GM23248 (cell line): ENCODE measurements around the gene KAZN. TPM values are rescaled to one million over a fixed set of nuclear protein-coding genes. Genes with fewer than 3 reads are reported as not detected.

Source experiments
- DNase-seq: peaks from one replicate; pipeline ENCODE4 v3.0.0-alpha.2; 2015
- H2AFZ ChIP-seq: fragments of 200-600 bp; sonication (generic); 2 replicates; pipeline ENCODE4 v1.6.1; 2016; ENCODE audit warnings: antibody characterized with exemption
- H3F3A ChIP-seq: fragments of 200-600 bp; sonication (generic); 2 replicates; pipeline ENCODE4 v1.6.1; 2016; ENCODE audit warnings: mild to moderate bottlenecking, antibody characterized with exemption, mixed run types; ENCODE audit not compliant: insufficient read depth
- H3K27ac ChIP-seq: fragments of 200-600 bp; sonication (generic); 2 replicates; pipeline ENCODE4 v1.5.1; 2016; ENCODE audit warnings: mild to moderate bottlenecking
- H3K27me3 ChIP-seq: fragments of 200-600 bp; sonication (generic); replicated peaks from 2 replicates; pipeline ENCODE4 v1.6.1; 2016; ENCODE audit warnings: mild to moderate bottlenecking; ENCODE audit not compliant: insufficient read depth
- H3K36me3 ChIP-seq: fragments of 200-600 bp; sonication (generic); 2 replicates; pipeline ENCODE4 v1.6.1; 2016; ENCODE audit warnings: low read depth, mild to moderate bottlenecking
- H3K4me1 ChIP-seq: fragments of 200-600 bp; sonication (generic); 2 replicates; pipeline ENCODE4 v1.6.1; 2016; ENCODE audit warnings: mild to moderate bottlenecking; ENCODE audit not compliant: insufficient read depth
- H3K4me2 ChIP-seq: fragments of 200-600 bp; sonication (generic); one replicate; pipeline ENCODE4 v1.6.1; 2016; ENCODE audit warnings: mild to moderate bottlenecking; ENCODE audit not compliant: unreplicated experiment
- H3K4me3 ChIP-seq: fragments of 200-600 bp; sonication (generic); 2 replicates; pipeline ENCODE4 v1.5.1; 2016; ENCODE audit warnings: mild to moderate bottlenecking
- H3K79me2 ChIP-seq: fragments of 200-600 bp; sonication (generic); 2 replicates; pipeline ENCODE4 v1.6.1; 2016; ENCODE audit warnings: mild to moderate bottlenecking; ENCODE audit not compliant: insufficient read depth
- H3K9ac ChIP-seq: fragments of 200-600 bp; sonication (generic); 2 replicates; pipeline ENCODE4 v1.6.1; 2016; ENCODE audit warnings: mild to moderate bottlenecking
- H3K9me2 ChIP-seq: fragments of 200-600 bp; sonication (generic); 2 replicates; pipeline ENCODE4 v1.6.1; 2016; ENCODE audit warnings: mixed run types, mild to moderate bottlenecking, moderate library complexity; ENCODE audit not compliant: insufficient read depth
- H3K9me3 ChIP-seq: fragments of 200-600 bp; sonication (generic); one replicate; pipeline ENCODE4 v1.6.1; 2017; ENCODE audit warnings: low read depth
- H4K20me1 ChIP-seq: fragments of 200-600 bp; sonication (generic); 2 replicates; pipeline ENCODE4 v1.6.0; 2016; ENCODE audit not compliant: insufficient read depth
- EZH2 ChIP-seq: fragments of 200-600 bp; sonication (generic); IDR thresholded peaks from 2 replicates; pipeline ENCODE4 v1.6.1; 2018; ENCODE audit warnings: antibody characterized with exemption, mild to moderate bottlenecking; ENCODE audit not compliant: insufficient read depth, poor library complexity, severe bottlenecking
- EZH2phosphoT487 ChIP-seq: fragments of 200-600 bp; sonication (generic); IDR thresholded peaks from 2 replicates; pipeline ENCODE4 v1.6.1; 2018; ENCODE audit warnings: antibody characterized with exemption, moderate library complexity, mild to moderate bottlenecking, low read depth; ENCODE audit not compliant: insufficient read depth
- WGBS, 2 experiments: methylation state at CpG; one replicate each; pipeline ENCODE4 v1.1.6; 2015 to 2017; ENCODE audit warnings: low lambda C conversion rate in 2 of 2, low coverage in 1 of 2; ENCODE audit errors: missing lambda C conversion rate in 2 of 2; 5-methylcytosine and 5-hydroxymethylcytosine counted together
- in situ Hi-C: fragments of 300-500 bp; cut with MboI; formaldehyde crosslinking; loops from 2 replicates; pipeline ENCODE4 v1.15.0; 2020
- polyA plus RNA-seq: library from polyadenylated mRNA; unstranded; fragments of >200 nt; fragmentation: Nextera tagmentation; extraction: Ambion mirVana; gene quantifications from 2 replicates; pipeline ENCODE4 v1.2.1, GENCODE V29; 2016
- total RNA-seq: library from RNA; depleted of rRNA; stranded (reverse); fragments of >200 nt; shearing (Covaris generic); gene quantifications from 2 replicates; pipeline ENCODE4 v1.2.3, GENCODE V29; 2014

Gene KAZN
- total and polyA plus RNA-seq, 2 experiments from 2014 or later = 4.9 to 7.2 TPM

DNA sequence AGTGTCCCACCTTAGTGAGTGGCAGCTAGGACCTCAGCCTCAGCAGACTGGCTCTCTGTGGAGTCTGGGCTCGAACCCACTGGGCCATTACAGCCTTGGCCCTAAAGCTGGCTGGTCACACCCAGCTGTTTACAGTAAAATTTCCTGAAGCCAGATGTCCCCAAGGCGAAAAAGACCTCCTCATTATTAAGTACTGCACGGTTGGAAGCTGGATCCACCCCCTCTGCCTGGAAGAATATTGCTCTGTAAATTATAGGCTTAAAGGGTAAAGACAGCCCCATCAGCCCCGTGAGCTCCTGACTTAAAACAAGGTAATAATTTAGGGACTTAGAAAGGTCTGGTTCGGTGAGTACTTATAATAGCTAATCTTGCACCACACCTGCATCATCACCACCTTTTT lies 524.8 kb downstream of the KAZN start:
- peaks cover 6% of the 10 kb centered on the region; the same call in 1 of the 2 replicates for H3K27me3 ChIP-seq
- no peak overlapping the region for H2AFZ ChIP-seq
- no peaks in the 10 kb centered on the region for H3K36me3 ChIP-seq
- H3K79me2 ChIP-seq = no peaks in the 10 kb centered on the region
- H3K4me3 ChIP-seq = no peak overlapping the region
- H3K9ac ChIP-seq = no peak overlapping the region
- no peak overlapping the region for H3K27ac ChIP-seq
- no peak for DNase-seq
- TF ChIP-seq EZH2 (no peak), EZH2phosphoT487 (no peak)
- H3F3A ChIP-seq = no peaks in the 10 kb centered on the region
- no peaks in the 10 kb centered on the region for H3K9me2 ChIP-seq
- in situ Hi-C loops = loop anchor here (10.0 kb wide), 1 partner anchor 152 kb away; no protein-coding TSS in a partner anchor
- no peaks in the 10 kb centered on the region for H3K4me1 ChIP-seq
- WGBS, 2 experiments = 26 to 32% methylated on average over 5 of the region's 5 CpGs
- no peaks in the 10 kb centered on the region for H3K9me3 ChIP-seq
- no peaks in the 10 kb centered on the region for H4K20me1 ChIP-seq
- no peak overlapping the region for H3K4me2 ChIP-seq

DNA sequence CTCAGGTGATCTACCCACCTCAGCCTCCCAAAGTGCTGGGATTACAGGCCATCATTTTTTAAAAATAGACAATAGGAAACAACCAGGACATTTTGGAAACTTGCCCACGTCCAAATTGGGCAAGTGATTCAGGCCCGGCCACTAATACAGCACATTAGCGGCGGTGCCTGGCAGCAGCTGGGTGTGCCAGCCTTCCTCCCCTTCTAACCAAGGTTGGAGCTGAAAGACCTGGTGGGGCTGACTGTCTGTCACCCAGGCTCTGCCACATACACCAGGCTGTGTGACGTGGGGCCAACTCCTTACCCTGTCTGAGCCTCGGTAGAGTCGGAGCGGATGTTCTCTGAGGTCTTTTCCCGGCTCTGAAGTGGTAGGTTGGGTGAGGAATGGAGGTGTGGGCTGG lies 525.4 kb downstream of the KAZN start:
- Histone ChIP-seq H3K4me1 (no peaks in the 10 kb centered on the region), H3K27ac (no peak overlapping the region), H4K20me1 (no peaks in the 10 kb centered on the region), H3K9me2 (no peaks in the 10 kb centered on the region), H3K4me3 (no peak overlapping the region), H3K9me3 (no peaks in the 10 kb centered on the region), H3K79me2 (no peaks in the 10 kb centered on the region), H3K9ac (no peak overlapping the region), H3K36me3 (no peaks in the 10 kb centered on the region), H3F3A (no peaks in the 10 kb centered on the region), H3K4me2 (no peak overlapping the region), H2AFZ (no peak overlapping the region), H3K27me3 (peaks cover 6% of the 10 kb centered on the region; the same call in 1 of the 2 replicates)
- in situ Hi-C loops = loop anchor here (10.0 kb wide), 1 partner anchor 151 kb away; no protein-coding TSS in a partner anchor
- 72 to 80% methylated on average over 6 to 9 of the region's 9 CpGs for WGBS, 2 experiments
- DNase-seq = no peak
- TF ChIP-seq EZH2phosphoT487 (no peak), EZH2 (no peak)

- Histone ChIP-seq H3K79me2 (no peaks in the 10 kb centered on the region), H3K9me2 (no peaks in the 10 kb centered on the region), H3K4me3 (no peak overlapping the region), H3K9me3 (no peaks in the 10 kb centered on the region), H3K27ac (no peak overlapping the region), H3K4me2 (no peak overlapping the region), H3K4me1 (no peaks in the 10 kb centered on the region), H4K20me1 (no peaks in the 10 kb centered on the region), H3F3A (no peaks in the 10 kb centered on the region), H3K36me3 (no peaks in the 10 kb centered on the region), H3K9ac (no peak overlapping the region), H3K27me3 (peaks cover 6% of the 10 kb centered on the region; the same call in 1 of the 2 replicates), H2AFZ (no peak overlapping the region)
- TF ChIP-seq EZH2phosphoT487 (no peak), EZH2 (no peak)
- in situ Hi-C loops = loop anchor here (10.0 to 25.0 kb wide), 2 partner anchors 150 to 313 kb away; partner anchors contain the start of gene CTRC
- DNase-seq = no peak
- WGBS, 2 experiments = 71 to 78% methylated on average over 24 to 25 of the region's 25 CpGs
Observed at GRCh38 chr1:15124362-15125100, 526.0 kb downstream of the KAZN start.

DNA sequence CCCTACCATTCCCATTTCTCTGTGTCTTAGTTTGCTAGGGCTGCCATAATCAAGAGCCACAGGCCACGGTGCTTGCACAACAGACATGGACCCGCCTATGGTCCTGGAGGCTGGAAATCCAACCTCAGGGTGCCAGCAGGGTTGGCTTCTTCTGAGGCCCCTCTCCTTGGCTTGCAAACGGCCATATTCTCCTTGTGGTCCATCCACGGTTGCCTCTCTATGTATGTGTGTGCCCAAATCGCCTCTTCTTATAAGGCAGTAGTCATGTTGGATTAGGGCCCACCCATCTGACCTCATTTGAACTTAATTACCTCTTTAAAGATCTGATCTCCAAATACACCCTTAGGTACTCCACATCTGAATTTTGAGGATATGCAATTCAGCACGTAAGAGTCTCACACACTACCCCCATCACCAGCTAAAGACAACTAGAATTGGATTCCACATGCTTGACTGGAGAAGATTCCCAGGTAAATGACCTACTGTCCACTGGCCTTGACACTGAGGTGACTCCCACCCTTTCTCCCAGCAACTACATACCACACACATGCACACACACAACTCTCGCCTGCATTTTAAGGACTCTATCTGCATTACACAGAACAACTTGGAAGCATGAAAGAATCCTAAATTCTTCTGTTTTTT lies 526.7 kb downstream of the KAZN start:
- no peaks in the 10 kb centered on the region for H3K4me1 ChIP-seq
- H3F3A ChIP-seq = no peaks in the 10 kb centered on the region
- no peak for DNase-seq
- WGBS, 2 experiments = 68 to 72% methylated on average over 7 of the region's 7 CpGs
- H3K9ac ChIP-seq = no peak overlapping the region
- no peak for TF ChIP-seq EZH2phosphoT487
- no peak for TF ChIP-seq EZH2
- no peak overlapping the region for H3K27ac ChIP-seq
- no peaks in the 10 kb centered on the region for H3K36me3 ChIP-seq
- no peak overlapping the region for H3K4me3 ChIP-seq
- no peaks in the 10 kb centered on the region for H3K9me2 ChIP-seq
- no peaks in the 10 kb centered on the region for H3K9me3 ChIP-seq
- no peak overlapping the region for H3K4me2 ChIP-seq
- in situ Hi-C loops = loop anchor here (10.0 to 25.0 kb wide), 2 partner anchors 150 to 312 kb away; partner anchors contain the start of gene CTRC
- H2AFZ ChIP-seq = no peak overlapping the region
- no peaks in the 10 kb centered on the region for H3K79me2 ChIP-seq
- H4K20me1 ChIP-seq = no peaks in the 10 kb centered on the region
- peaks cover 7% of the 10 kb centered on the region for H3K27me3 ChIP-seq
